IMR-90 (cell line): ENCODE data around the gene PRKCE. TPM values are rescaled to one million over a fixed set of nuclear protein-coding genes. Genes with fewer than 3 reads are reported as not detected.

Source experiments
- ATAC-seq: fragments of 200-7000 bp; cut with Tn5 transposase; 2 replicates; pipeline ENCODE4 v1.9.1; 2020; ENCODE audit warnings: low read depth, mild to moderate bottlenecking, moderate library complexity
- BruUV-seq: library from RNA; stranded (reverse); fragments of 400-500 nt; replicated peaks from 2 replicates; lab custom pipeline; 2021; lab: Mats Ljungman, UMichigan
- CTCF ChIA-PET: fragments of 300-600 bp; formaldehyde crosslinking; extraction: SDS; loops from one replicate; lab custom pipeline; 2021; ENCODE audit warnings: antibody characterized with exemption; lab: Yijun Ruan, JAX
- POLR2A ChIA-PET: fragments of 300-600 bp; sonication (Branson Sonifier 250); formaldehyde crosslinking; loops from one replicate; lab custom pipeline; 2022; ENCODE audit warnings: antibody characterized with exemption; ENCODE audit not compliant: unreplicated experiment; lab: Charles Lee
- DNase-seq: peaks from one replicate; pipeline ENCODE4 v3.0.0; 2013
- H2AFZ ChIP-seq: replicated peaks from 2 replicates; pipeline ENCODE3; 2013; ENCODE audit warnings: low read length, mild to moderate bottlenecking; ENCODE audit not compliant: poor library complexity
- H2AK5ac ChIP-seq: 2 replicates; pipeline ENCODE4 v1.6.1; 2013; ENCODE audit warnings: low read depth, low read length, inconsistent platforms
- H2AK9ac ChIP-seq: replicated peaks from 2 replicates; pipeline ENCODE3; 2013; ENCODE audit warnings: mild to moderate bottlenecking, low read depth, low read length, moderate library complexity; ENCODE audit not compliant: poor library complexity
- H2BK120ac ChIP-seq: 2 replicates; pipeline ENCODE4 v1.6.1; 2013; ENCODE audit warnings: low read depth, low read length, inconsistent platforms
- H2BK15ac ChIP-seq: 3 replicates; pipeline ENCODE4 v1.6.1; 2013; ENCODE audit warnings: low read depth, low read length, inconsistent platforms
- H2BK20ac ChIP-seq: 2 replicates; pipeline ENCODE4 v1.6.1; 2013; ENCODE audit warnings: low read depth, mild to moderate bottlenecking, inconsistent platforms, low read length, moderate library complexity
- H2BK5ac ChIP-seq: 2 replicates; pipeline ENCODE4 v1.6.1; 2013; ENCODE audit warnings: mild to moderate bottlenecking, low read depth, low read length, inconsistent platforms; ENCODE audit not compliant: poor library complexity, severe bottlenecking
- H3K14ac ChIP-seq: replicated peaks from 2 replicates; pipeline ENCODE4 v1.6.1; 2013; ENCODE audit warnings: low read depth, low read length, inconsistent platforms
- H3K18ac ChIP-seq: 2 replicates; pipeline ENCODE4 v1.6.1; 2013; ENCODE audit warnings: low read depth, low read length, control low read depth
- H3K23ac ChIP-seq: 2 replicates; pipeline ENCODE4 v1.6.1; 2013; ENCODE audit warnings: low read depth, low read length, inconsistent platforms
- H3K27ac ChIP-seq: 2 replicates; pipeline ENCODE4 v1.5.1; 2013; ENCODE audit warnings: mild to moderate bottlenecking, control low read depth, low read length; ENCODE audit not compliant: insufficient read depth
- H3K27me3 ChIP-seq: 2 replicates; pipeline ENCODE4 v1.6.1; 2013; ENCODE audit warnings: low read length; ENCODE audit not compliant: control insufficient read depth, insufficient read depth
- H3K36me3 ChIP-seq: 2 replicates; pipeline ENCODE4 v1.6.1; 2013; ENCODE audit warnings: low read length, mixed read lengths; ENCODE audit not compliant: control insufficient read depth, insufficient read depth
- H3K4ac ChIP-seq: 2 replicates; pipeline ENCODE4 v1.6.1; 2013; ENCODE audit warnings: low read depth, low read length, inconsistent platforms
- H3K4me1 ChIP-seq: 2 replicates; pipeline ENCODE4 v1.6.1; 2013; ENCODE audit warnings: low read length, mixed read lengths; ENCODE audit not compliant: control insufficient read depth, insufficient read depth
- H3K4me2 ChIP-seq: 2 replicates; pipeline ENCODE4 v1.6.1; 2013; ENCODE audit warnings: low read depth, mild to moderate bottlenecking, control low read depth, low read length, moderate library complexity
- H3K4me3 ChIP-seq: 2 replicates; pipeline ENCODE4 v1.5.1; 2013; ENCODE audit warnings: low read depth, mild to moderate bottlenecking, control low read depth, low read length, moderate library complexity; ENCODE audit not compliant: insufficient read depth
- H3K56ac ChIP-seq: 2 replicates; pipeline ENCODE4 v1.6.1; 2013; ENCODE audit warnings: low read length, inconsistent platforms; ENCODE audit not compliant: insufficient read depth; ENCODE audit errors: extremely low read depth
- H3K79me1 ChIP-seq, 2 experiments: 2 replicates each; pipeline ENCODE4 v1.6.1; 2013; ENCODE audit warnings: low read length in 2 of 2, inconsistent platforms in 1 of 2, low read depth in 1 of 2
- H3K9ac ChIP-seq: 2 replicates; pipeline ENCODE4 v1.6.1; 2013; ENCODE audit warnings: low read depth, low read length, control low read depth
- H3K9me1 ChIP-seq: 2 replicates; pipeline ENCODE4 v1.6.1; 2013; ENCODE audit warnings: low read length, inconsistent platforms; ENCODE audit not compliant: insufficient read depth
- H3K9me3 ChIP-seq: 2 replicates; pipeline ENCODE4 v1.6.1; 2013; ENCODE audit warnings: low read length; ENCODE audit not compliant: control insufficient read depth, insufficient read depth
- H4K20me1 ChIP-seq: 2 replicates; pipeline ENCODE4 v1.6.1; 2013; ENCODE audit warnings: low read length, inconsistent platforms; ENCODE audit not compliant: insufficient read depth
- H4K5ac ChIP-seq: 2 replicates; pipeline ENCODE4 v1.6.1; 2013; ENCODE audit warnings: mild to moderate bottlenecking, low read depth, low read length, control low read depth
- H4K8ac ChIP-seq, 2 experiments: 2 replicates each; pipeline ENCODE4 v1.6.1; 2013; ENCODE audit warnings: low read depth in 2 of 2, low read length in 2 of 2, control low read depth in 1 of 2, inconsistent platforms in 1 of 2
- H4K91ac ChIP-seq: 2 replicates; pipeline ENCODE4 v1.6.1; 2013; ENCODE audit warnings: low read depth, low read length, inconsistent platforms; ENCODE audit not compliant: insufficient read depth
- CTCF ChIP-seq: conservative IDR thresholded peaks from 2 replicates; pipeline ENCODE4 v1.5.1; 2012; ENCODE audit warnings: mild to moderate bottlenecking, low read depth, low read length, improper control_type of control experiment
- ELK1 ChIP-seq: fragments of 150-350 bp; IDR thresholded peaks from 2 replicates; pipeline ENCODE4 v1.6.1; 2016; ENCODE audit warnings: low read depth, mild to moderate bottlenecking, low read length, moderate library complexity, borderline replicate concordance
- RAD21 ChIP-seq: IDR thresholded peaks from 2 replicates; pipeline ENCODE4 v1.6.1; 2012; ENCODE audit warnings: low read length, improper control_type of control experiment
- WGBS, 2 experiments: methylation state at CpG; one replicate each; pipeline versions ENCODE4 v1.1.5 to v1.1.7; 2013; ENCODE audit warnings: missing lambda C conversion rate in 2 of 2; ENCODE audit not compliant: insufficient read length in 1 of 2; ENCODE audit errors: extremely low coverage in 2 of 2; 5-methylcytosine and 5-hydroxymethylcytosine counted together
- dilution Hi-C: fragments of 300-500 bp; cut with HindIII; formaldehyde crosslinking; loops from one replicate; pipeline ENCODE4 v1.14.3; 2018; ENCODE audit warnings: low sequenced_read_pairs; ENCODE audit not compliant: unreplicated experiment
- in situ Hi-C: fragments of 300-500 bp; cut with MboI; formaldehyde crosslinking; loops from 3 replicates; pipeline ENCODE4 v1.14.3; 2019; ENCODE audit warnings: low sequenced_read_pairs, inconsistent platforms, mixed read lengths
- intact Hi-C: fragments of 100-400 bp; cut with micrococcal nuclease; formaldehyde crosslinking; loops from 2 replicates; pipeline ENCODE4 v1.10.0; 2022
- polyA plus RNA-seq, 3 experiments: library from polyadenylated mRNA; depleted of rRNA; stranded (reverse); fragments of >200 nt; gene quantifications; 2 replicates each; pipeline ENCODE4 v1.2.3, GENCODE V29; 2012; ENCODE audit warnings: low replicate concordance in 1 of 3
- total RNA-seq: library from RNA; depleted of rRNA; stranded (reverse); fragments of >200 nt; gene quantifications from 2 replicates; pipeline ENCODE4 v1.2.3, GENCODE V29; 2012

Gene PRKCE
- total and polyA plus RNA-seq, 2 of the 4 experiments (the other 2 are of a cell fraction), result 8.1 to 32.4 TPM

- peaks cover 8% of the 10 kb centered on the region for H4K20me1 ChIP-seq
- no TSS peak for BruUV-seq
- no peaks in the 10 kb centered on the region for H3K36me3 ChIP-seq
- H4K8ac ChIP-seq, result no peak overlapping the region
- no peak overlapping the region for H2BK20ac ChIP-seq
- H3K4me1 ChIP-seq, result peaks cover 2% of the 10 kb centered on the region; the same call in 1 of the 2 replicates
- H3K4ac ChIP-seq, result no peak overlapping the region
- no peak overlapping the region for H3K23ac ChIP-seq
- H4K5ac ChIP-seq, result no peak overlapping the region
- H2BK15ac ChIP-seq, result no peak overlapping the region
- H3K18ac ChIP-seq, result no peak overlapping the region
- peaks cover 13 to 26% of the 10 kb centered on the region in 2 experiments for H3K79me1 ChIP-seq
- H3K9me1 ChIP-seq, result no peaks in the 10 kb centered on the region
- no peak overlapping the region for H3K9ac ChIP-seq
- no peak overlapping the region for H2AFZ ChIP-seq
- H3K4me3 ChIP-seq, result no peak overlapping the region
- no peak overlapping the region for H2BK120ac ChIP-seq
- no peak overlapping the region for H2AK9ac ChIP-seq
- no peak overlapping the region for H2BK5ac ChIP-seq
- peak overlapping the region; percentile 56; the same call in 1 of the 2 replicates for H2AK5ac ChIP-seq
- no peaks in the 10 kb centered on the region for H3K9me3 ChIP-seq
- DNase-seq (no peak), ATAC-seq (no peak)
- TF ChIP-seq RAD21 (no peak), CTCF (no peak), ELK1 (no peak)
- CTCF ChIA-PET, result interaction anchor here (0.6 kb wide), 1 partner anchor 10 kb away, joined by 3 read pairs; no protein-coding TSS in a partner anchor
- dilution Hi-C loops, result no loop called here
- in situ Hi-C loops, result no loop called here
- POLR2A ChIA-PET, result no interaction called here
- H3K56ac ChIP-seq, result no peak overlapping the region
- H3K4me2 ChIP-seq, result no peak overlapping the region
- intact Hi-C loops, result no loop called here
- no peak overlapping the region for H3K14ac ChIP-seq
- no peaks in the 10 kb centered on the region for H3K27me3 ChIP-seq
- no peak overlapping the region for H4K91ac ChIP-seq
- no peak overlapping the region for H3K27ac ChIP-seq
- WGBS, 2 experiments, result 90% methylated on average over 2 of the region's 8 CpGs; no CpG with 5 or more reads in 1 of the 2 experiments
Measured at GRCh38 chr2:45765007-45765727, 113.7 kb downstream of the PRKCE start.
